ENCODE data around the gene MRPL18.
"Not testable (repeated sequence)": the region's sequence is repeated elsewhere in the genome, so short reads cannot be mapped to it uniquely, and the experiment has no call there.

MRPL18 gene

GRCh38 chr6:159790956-159791598 lies 810 bp downstream of the MRPL18 start:
- H3K27me3 ChIP-seq (ENCODE audit: low read length), result no peaks in the 10 kb centered on the region
- peaks cover 74% of the 10 kb centered on the region for H3K79me2 ChIP-seq (ENCODE audit: insufficient read depth, low read length)
- H3K27ac ChIP-seq (ENCODE audit: low read depth, low read length), result peak overlapping the region; percentile 67
- peaks cover 16% of the 10 kb centered on the region; the same call in 1 of the 2 replicates for H4K20me1 ChIP-seq (ENCODE audit: low read depth, low read length)
- peak overlapping the region; percentile 15 for H2AFZ ChIP-seq (ENCODE audit: low read depth, low read length, severe bottlenecking)
- peak overlapping the region; percentile 64 for H3K4me2 ChIP-seq (ENCODE audit: low read depth, low read length, poor library complexity, severe bottlenecking)
- H3K4me3 ChIP-seq (ENCODE audit: insufficient read depth, low read length, poor library complexity, severe bottlenecking), result peak overlapping the region; percentile 82
- peak overlapping the region; percentile 96 for H3K9ac ChIP-seq (ENCODE audit: low read length)
- H3K36me3 ChIP-seq (ENCODE audit: low read length), result peaks cover 31% of the 10 kb centered on the region
- H3F3A ChIP-seq (ENCODE audit: insufficient read depth), result 0 out of 2 replicates have a peak, but pooled peaks cover 6% of the 10 kb centered on the region
- TF ChIP-seq CTCF (IDR thresholded peaks at IDR 0.05; ENCODE audit: insufficient read depth, low read length, poor library complexity, severe bottlenecking), result no peak
- no peaks in the 10 kb centered on the region for H3K9me2 ChIP-seq (replicated peaks; ENCODE audit: insufficient read depth, low read length)
- no peaks in the 10 kb centered on the region for H3K9me3 ChIP-seq (ENCODE audit: insufficient read depth, low read length)

- not testable (repeated sequence) for H2AFZ ChIP-seq (ENCODE audit: low read depth, low read length, severe bottlenecking); H3K4me3 ChIP-seq (ENCODE audit: insufficient read depth, low read length, poor library complexity, severe bottlenecking); H3K9me3 ChIP-seq (ENCODE audit: insufficient read depth, low read length); H3F3A ChIP-seq (ENCODE audit: insufficient read depth); H4K20me1 ChIP-seq (ENCODE audit: low read depth, low read length); H3K9me2 ChIP-seq (replicated peaks; ENCODE audit: insufficient read depth, low read length); H3K9ac ChIP-seq (ENCODE audit: low read length); H3K27ac ChIP-seq (ENCODE audit: low read depth, low read length); H3K4me2 ChIP-seq (ENCODE audit: low read depth, low read length, poor library complexity, severe bottlenecking); H3K27me3 ChIP-seq (ENCODE audit: low read length)
- H3K36me3 ChIP-seq (ENCODE audit: low read length), result peaks cover 27% of the 10 kb centered on the region
- H3K79me2 ChIP-seq (ENCODE audit: insufficient read depth, low read length), result peaks cover 40% of the 10 kb centered on the region
Observed at GRCh38 chr6:159794976-159795375, 4.7 kb downstream of the MRPL18 start.

GRCh38 chr6:159797554-159797953 lies 7.3 kb downstream of the MRPL18 start:
- Histone ChIP-seq H3K27me3 (ENCODE audit: low read length) (no peaks in the 10 kb centered on the region), H3K4me3 (ENCODE audit: insufficient read depth, low read length, poor library complexity, severe bottlenecking) (no peak overlapping the region), H3K9me2 (replicated peaks; ENCODE audit: insufficient read depth, low read length) (no peaks in the 10 kb centered on the region), H3K36me3 (ENCODE audit: low read length) (peaks cover 19% of the 10 kb centered on the region), H3K4me2 (ENCODE audit: low read depth, low read length, poor library complexity, severe bottlenecking) (no peak overlapping the region), H3F3A (ENCODE audit: insufficient read depth) (peaks cover 5% of the 10 kb centered on the region; the same call in 1 of the 2 replicates), H3K27ac (ENCODE audit: low read depth, low read length) (no peak overlapping the region), H4K20me1 (ENCODE audit: low read depth, low read length) (no peaks in the 10 kb centered on the region; the same call in 1 of the 2 replicates), H2AFZ (ENCODE audit: low read depth, low read length, severe bottlenecking) (no peak overlapping the region), H3K9ac (ENCODE audit: low read length) (no peak overlapping the region), H3K9me3 (ENCODE audit: insufficient read depth, low read length) (no peaks in the 10 kb centered on the region), H3K79me2 (ENCODE audit: insufficient read depth, low read length) (peaks cover 18% of the 10 kb centered on the region)
- no peak for TF ChIP-seq EZH2phosphoT487 (conservative IDR thresholded peaks at IDR 0.05; ENCODE audit: low read length)
- no peak for TF ChIP-seq CTCF (IDR thresholded peaks at IDR 0.05; ENCODE audit: insufficient read depth, low read length, poor library complexity, severe bottlenecking)

- Histone ChIP-seq H3K9me3 (ENCODE audit: insufficient read depth, low read length) (no peaks in the 10 kb centered on the region), H3K27me3 (ENCODE audit: low read length) (no peaks in the 10 kb centered on the region), H3K9me2 (replicated peaks; ENCODE audit: insufficient read depth, low read length) (no peaks in the 10 kb centered on the region), H3F3A (ENCODE audit: insufficient read depth) (peaks cover 5% of the 10 kb centered on the region; the same call in 1 of the 2 replicates), H3K9ac (ENCODE audit: low read length) (no peak within 1 kb of the TSS), H3K4me3 (ENCODE audit: insufficient read depth, low read length, poor library complexity, severe bottlenecking) (no peak within 1 kb of the TSS), H2AFZ (ENCODE audit: low read depth, low read length, severe bottlenecking) (no peak within 1 kb of the TSS), H4K20me1 (ENCODE audit: low read depth, low read length) (no peaks in the 10 kb centered on the region; the same call in 1 of the 2 replicates), H3K27ac (ENCODE audit: low read depth, low read length) (no peak within 1 kb of the TSS), H3K4me2 (ENCODE audit: low read depth, low read length, poor library complexity, severe bottlenecking) (no peak within 1 kb of the TSS), H3K36me3 (ENCODE audit: low read length) (peaks cover 13% of the 10 kb centered on the region; the same call in 1 of the 2 replicates), H3K79me2 (ENCODE audit: insufficient read depth, low read length) (no peaks in the 10 kb centered on the region)
- TF ChIP-seq EZH2phosphoT487 (conservative IDR thresholded peaks at IDR 0.05; ENCODE audit: low read length) (no peak), CTCF (IDR thresholded peaks at IDR 0.05; ENCODE audit: insufficient read depth, low read length, poor library complexity, severe bottlenecking) (no peak)
Observed at GRCh38 chr6:159800141-159800865, 10.0 kb downstream of the MRPL18 start, which contains the start of gene PNLDC1. TSS of gene PNLDC1 (plus strand) at chr6:159800276. CDS start at chr6:159800308, 32 bp downstream.

Measured in SU-DHL-6 (cell line).